Measurements from ENCODE around the gene ZC3HAV1.
"Not testable (repeated sequence)": the region's sequence is repeated elsewhere in the genome, so short reads cannot be mapped to it uniquely, and the experiment has no call there.

Gene ZC3HAV1

DNA sequence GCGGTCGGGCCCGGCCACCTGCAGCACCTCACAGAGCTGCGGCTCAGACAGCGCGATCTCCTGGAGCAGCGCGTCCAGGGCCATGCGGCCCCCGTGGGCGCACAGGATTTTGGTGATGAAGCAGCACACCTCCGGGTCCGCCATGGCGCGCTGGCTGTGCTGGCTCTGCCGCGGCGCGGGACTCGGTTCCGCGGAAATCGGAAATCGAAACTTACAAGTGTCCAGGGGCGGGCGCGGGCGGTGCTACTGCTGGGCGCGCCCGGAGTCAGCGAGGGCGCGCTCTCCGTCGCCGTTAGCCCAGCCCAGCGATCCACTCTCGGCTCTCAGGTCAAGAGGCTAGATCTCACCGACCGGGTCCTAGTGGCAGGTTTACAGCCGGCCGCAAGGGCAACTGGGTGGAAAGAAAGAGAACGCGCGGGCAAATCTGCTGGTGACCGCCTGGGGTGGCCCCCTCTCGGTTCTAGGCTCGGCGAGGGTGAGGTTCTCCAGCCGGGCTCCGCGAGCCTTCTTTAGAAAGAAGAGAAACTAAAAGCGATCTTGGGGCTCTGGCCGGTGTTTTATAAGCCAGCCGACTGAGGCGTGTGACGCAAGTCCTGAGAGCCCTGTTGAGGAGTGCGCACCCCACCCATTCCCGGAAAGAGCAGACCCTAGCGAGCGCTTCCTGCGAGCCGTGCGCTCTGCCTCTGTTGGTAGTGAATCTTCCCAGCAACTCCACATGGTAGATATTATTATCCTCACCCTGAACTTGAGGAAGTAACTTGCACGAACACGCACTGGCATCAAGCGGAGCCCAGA lies at the start of gene ZC3HAV1:
Gene ZC3HAV1, minus strand, starts transcription at position 533 of the 795 bp plus-strand sequence. Its CDS starts 389 bp downstream, at position 144.
- DNase-seq, result peak; percentile 95

DNA sequence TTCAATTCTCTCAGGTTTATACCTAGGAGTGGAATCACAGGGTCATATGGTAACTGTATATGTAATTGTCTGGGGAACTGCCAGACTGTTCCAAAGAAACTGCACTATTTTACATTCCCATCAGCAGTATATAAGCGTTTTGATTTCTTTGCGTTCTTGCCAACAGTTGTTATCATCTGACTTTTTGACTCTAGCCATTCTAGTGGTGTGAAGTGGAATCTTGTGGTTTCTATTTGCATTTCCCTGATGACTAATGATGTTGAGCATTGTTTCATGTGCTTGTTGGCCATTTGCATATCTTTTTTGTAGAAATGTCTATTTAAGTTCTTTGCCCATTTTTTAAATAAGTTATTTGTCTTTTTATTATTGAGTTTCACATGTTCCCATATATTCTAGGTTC lies 44.3 kb upstream of the ZC3HAV1 start:
- DNase-seq, result no peak

DNA sequence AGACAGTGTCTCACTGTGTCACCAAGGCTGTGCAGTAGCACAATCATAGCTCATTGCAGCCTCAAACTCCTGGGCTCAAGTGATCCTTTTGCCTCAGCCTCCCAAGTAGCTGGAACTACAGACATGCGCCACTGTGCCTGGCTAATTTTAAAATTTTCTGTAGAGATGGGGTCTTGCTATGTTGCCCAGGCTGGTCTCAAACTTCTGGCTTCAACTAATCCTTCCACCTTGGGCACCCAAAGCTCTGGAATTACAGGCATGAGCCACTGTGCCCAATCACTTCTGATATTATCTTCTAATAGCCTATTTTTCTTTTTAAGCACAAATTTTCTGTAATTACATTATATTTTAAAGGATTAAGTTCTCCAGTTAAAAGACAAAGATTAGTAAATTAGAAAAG lies 42.6 kb upstream of the ZC3HAV1 start:
- no peak for DNase-seq

DNA sequence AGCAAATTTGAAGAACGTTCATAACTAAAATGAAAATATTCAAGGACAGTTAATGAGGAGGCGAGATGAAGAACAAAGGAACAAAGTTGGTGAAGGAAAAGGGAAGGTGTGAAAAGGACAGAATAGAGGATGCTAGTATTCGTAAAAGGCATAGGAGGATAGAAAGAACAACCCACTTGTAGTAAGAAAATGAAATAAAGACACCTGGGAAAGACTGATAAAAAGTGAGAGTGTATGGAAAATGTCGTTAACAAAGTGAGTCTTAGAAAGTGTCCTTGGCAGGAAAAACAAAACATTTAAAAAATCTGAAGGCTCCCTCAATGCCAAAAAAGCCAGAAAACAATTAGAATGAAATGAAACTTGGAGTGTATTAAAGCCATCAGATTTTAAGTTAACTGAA lies 29.6 kb upstream of the ZC3HAV1 start:
- DNase-seq, result no peak

GRCh38 chr7:139133335-139134139 lies 24.0 kb upstream of the ZC3HAV1 start:
- DNase-seq, result peak; percentile 87

- no peak for DNase-seq
Observed at GRCh38 chr7:139132887-139133286, 23.4 kb upstream of the ZC3HAV1 start.

DNA sequence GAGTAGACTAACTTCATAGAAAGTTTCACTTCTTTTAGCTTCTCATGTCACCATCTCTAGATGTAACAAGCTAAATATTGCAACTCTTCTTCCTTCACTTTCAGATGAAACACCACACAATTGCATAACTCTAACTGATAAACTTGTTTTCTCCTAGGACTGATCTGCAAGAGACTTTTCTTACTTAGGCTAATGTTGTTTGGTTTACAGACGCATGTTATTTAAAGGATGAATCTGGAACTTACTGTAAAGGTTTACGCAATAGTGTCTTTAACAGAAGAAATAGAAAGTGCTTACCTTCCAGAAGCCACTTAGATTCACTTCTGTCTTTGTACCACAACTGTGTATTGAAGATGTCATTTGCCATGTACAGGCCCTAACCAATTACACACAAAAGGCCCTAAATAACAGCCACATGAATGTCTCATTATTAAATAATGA lies 22.1 kb upstream of the ZC3HAV1 start:
- DNase-seq, result no peak

- not testable (repeated sequence) for DNase-seq
Observed at GRCh38 chr7:139129814-139130213, 20.3 kb upstream of the ZC3HAV1 start.

- DNase-seq, result no peak
Observed at GRCh38 chr7:139127648-139128047, 18.1 kb upstream of the ZC3HAV1 start.

- no peak for DNase-seq
Observed at GRCh38 chr7:139125657-139126056, 16.1 kb upstream of the ZC3HAV1 start.

GRCh38 chr7:139124995-139125394 lies 15.5 kb upstream of the ZC3HAV1 start:
- not testable (repeated sequence) for DNase-seq

DNA sequence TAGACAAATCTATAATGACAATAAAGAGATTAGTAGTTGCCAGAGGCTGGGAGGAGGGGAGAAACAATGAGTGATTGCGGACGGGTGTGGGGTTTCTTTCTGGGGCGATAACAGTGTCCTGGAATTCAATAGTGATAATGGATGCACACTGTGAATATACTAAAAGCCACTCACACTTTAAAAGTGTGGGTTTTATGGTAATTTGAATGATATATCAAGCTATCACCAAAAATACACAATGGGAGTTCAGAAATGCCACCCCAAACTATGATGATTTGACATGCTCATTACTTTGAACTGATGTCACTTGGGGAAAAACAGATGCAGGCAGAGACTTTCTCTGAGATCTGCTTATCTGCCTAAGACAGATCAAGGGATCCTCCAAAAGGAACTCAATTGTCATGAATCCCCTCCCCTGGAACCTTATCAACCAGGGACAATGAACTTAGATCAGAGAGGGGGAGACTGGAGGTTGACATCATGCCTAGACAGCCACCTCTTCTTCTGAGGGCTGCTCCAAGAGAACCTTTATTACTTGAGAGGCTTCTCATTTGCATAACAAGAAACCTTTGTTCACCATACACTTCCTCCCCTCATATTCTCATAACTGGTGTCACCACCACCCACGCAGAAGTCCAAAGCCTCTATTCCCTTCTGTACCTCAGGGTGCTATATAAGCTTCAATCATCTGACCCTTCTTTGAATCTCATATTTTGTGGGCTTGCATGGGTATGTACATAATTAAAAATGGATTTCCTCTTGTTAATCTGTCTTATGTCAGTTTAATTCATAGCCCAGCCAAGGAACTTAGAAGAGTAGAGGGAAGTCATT lies 14.8 kb upstream of the ZC3HAV1 start:
- DNase-seq, result no peak

DNA sequence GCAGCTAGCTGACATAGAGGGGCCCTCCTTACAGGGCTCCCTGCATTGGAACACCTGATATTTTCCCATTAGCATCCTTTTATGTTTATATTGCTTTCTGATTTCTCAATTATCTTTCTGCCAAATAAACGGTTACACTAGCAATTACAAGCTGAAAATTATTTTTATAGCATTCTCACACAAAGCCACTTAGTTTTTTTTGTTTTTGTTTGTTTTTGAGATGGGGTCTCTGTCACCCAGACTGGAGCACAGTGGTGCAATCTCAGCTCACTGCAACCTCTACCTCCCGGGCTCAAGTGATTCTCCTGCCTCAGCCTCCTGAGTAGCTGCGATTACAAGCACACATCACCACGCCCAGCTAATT lies 9.9 kb upstream of the ZC3HAV1 start:
- no peak for DNase-seq

DNA sequence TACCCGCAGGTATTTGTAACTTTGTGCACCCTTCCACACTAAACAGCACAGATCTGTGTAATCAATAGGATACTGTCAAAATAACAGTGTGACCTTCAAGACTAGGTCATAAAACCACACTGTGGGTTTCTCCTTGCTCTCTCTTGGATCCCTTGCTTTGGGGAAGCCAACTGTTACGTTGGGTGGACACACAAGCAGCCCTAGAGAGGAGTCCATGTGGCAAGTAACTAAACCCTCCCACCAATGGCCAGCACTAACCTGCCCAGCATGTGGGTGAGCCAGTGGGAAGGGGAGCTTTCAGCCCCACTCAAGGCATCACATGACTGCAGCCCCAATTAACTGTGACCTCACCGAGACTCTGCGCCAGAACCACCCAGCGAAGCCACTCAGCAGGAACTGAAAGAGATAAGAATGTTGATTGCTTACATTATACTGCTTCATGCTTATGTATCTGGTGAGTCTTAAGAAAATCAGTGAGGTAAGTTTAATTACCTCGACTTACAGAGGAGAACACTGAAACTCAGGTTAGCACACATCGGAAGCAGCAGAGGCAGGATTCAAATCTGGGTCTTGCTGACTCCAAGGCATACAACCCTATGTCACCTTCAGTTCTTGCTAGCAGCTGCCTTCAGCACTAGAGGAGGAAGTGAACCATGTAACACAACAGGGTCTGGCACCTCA lies 9.4 kb upstream of the ZC3HAV1 start:
- peak; percentile 60 for DNase-seq

DNA sequence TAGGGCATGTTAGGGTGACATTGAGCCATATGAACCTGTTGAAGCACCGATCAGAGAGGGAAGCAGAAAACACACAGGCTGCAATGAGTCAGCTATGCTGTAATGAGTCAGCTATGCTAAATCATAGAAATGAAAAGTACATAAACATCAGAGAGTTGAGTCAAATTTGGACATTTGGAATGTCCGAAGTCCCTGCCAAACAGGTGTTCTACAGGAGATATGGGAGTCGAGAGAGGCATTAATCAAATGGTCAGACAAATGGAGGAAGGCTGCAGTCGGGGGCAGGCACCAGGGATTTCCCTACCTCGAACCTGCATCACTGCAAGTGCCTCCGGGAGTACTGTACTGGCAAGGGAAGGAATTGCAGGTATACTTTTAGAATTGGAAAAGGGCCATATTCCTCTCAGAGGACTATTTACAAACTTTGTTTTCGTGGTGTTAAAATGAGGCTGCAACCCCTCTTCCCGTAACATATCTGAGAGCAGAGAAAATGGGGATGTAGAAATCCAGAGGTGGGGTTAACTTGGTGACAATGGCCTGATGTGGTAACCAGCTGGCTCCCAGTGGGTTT lies 8.8 kb upstream of the ZC3HAV1 start:
- no peak for DNase-seq

DNA sequence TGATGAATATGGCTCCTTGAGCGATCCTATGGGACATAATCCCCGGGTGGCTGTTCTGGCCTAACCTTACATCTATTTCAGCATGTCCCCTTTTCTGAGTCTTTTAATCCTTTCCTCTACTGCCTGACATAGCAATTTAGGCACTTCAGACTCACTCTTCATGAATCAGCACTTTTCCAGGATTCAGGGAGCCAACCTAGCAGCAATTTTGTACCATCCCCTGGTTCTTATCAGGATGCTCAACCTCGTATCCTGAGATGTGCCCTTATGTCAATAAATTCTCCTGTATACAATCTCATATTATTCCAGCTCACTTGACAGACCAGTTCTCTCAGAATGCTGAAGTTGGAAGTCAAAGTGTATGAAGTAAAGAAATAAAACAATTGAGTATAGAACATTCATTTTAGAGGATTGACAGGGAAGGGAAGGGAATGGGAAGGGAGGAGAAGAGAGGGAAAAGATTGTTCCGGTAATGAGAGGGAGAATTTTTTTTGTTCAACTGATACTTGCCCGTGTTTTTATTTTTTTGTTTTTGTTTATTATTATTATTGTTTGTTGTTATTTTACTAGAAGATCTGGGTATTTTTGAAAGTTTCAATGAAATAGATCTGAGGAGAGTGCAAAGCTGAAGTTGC lies 8.2 kb upstream of the ZC3HAV1 start:
- no peak for DNase-seq

- DNase-seq, result no peak
Observed at GRCh38 chr7:139116999-139117398, 7.5 kb upstream of the ZC3HAV1 start.

- no peak for DNase-seq
Observed at GRCh38 chr7:139115104-139115503, 5.6 kb upstream of the ZC3HAV1 start.

DNA sequence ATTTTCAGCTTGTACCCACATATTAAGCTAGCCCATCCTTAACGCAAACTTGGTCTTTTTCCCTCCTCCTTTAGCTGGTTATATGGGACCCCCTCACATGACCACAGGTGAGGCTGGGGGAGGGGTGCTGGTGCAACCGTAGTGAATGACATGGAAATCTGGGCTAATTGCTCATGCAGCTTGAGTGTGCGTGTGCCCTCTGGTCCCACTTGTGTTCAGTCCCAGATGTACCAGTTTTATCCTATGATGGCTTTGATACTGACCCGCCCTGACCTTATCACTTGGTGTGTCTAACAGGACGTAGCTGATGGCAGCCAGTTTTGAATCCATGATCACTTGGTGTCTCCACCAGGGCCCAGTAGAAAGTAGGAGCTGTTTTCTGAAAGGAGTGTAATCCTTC lies 5.1 kb upstream of the ZC3HAV1 start:
- no peak for DNase-seq

DNA sequence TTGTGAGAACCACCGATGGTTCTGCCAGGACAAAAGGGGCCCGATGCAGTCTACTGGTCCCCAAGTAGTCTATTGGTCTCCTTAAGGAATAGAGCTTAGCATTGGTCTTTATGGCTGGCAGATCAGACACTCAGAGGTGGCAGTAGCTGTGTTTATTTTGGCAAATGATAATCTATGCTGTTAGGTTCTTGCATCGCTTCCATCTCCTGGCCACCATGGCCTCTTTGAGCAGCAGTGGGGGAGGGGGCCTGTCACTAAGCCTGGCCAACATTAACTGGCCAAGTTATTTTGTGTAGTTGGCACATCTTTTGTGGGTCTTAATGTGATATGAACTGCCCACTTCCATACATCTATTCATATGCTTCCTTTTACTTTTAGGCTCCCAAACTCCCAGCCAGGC lies 4.5 kb upstream of the ZC3HAV1 start:
- DNase-seq, result no peak

DNA sequence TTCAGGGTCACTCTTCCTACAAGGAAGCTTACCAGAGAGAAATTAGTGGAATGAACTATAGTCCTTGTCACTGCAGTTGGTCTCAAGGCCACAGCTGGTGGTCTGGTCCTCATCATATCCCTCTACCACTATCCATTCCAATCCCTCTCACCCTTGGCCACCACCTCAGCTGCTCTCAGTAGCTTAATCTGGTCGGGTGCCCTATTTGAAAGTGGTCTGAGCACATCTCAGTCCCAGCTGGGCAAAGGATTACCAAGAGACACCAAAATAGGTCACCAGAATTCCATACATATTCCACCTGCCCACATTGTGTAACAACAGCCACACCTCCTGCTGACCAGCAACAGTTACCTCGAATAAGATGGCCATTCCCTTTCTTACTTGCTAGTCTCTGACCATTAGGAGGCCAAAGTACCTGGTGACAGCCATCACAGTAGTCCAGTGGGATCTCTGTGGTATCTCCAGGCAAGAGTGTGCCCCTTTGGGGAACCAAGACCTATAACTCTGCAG lies 3.3 kb upstream of the ZC3HAV1 start:
- DNase-seq, result no peak

- no peak for DNase-seq
Observed at GRCh38 chr7:139112316-139112715, 2.8 kb upstream of the ZC3HAV1 start.
